ENCODE results near the gene C5orf63.

The C5orf63 gene

GRCh38 chr5:127083711-127084110, 10.4 kb upstream of the C5orf63 start:
- Histone ChIP-seq H3K9ac (ENCODE audit: low read depth, low read length, poor library complexity, severe bottlenecking) (no peak overlapping the region), H3K4me3 (ENCODE audit: low read length, poor library complexity, severe bottlenecking) (no peak overlapping the region), H3K9me2 (replicated peaks; ENCODE audit: low read depth, low read length) (no peaks in the 10 kb centered on the region), H4K20me1 (ENCODE audit: insufficient read depth, low read length, poor library complexity, severe bottlenecking) (no peaks in the 10 kb centered on the region), H3F3A (ENCODE audit: low read depth) (no peaks in the 10 kb centered on the region), H3K79me2 (ENCODE audit: insufficient read depth, low read length) (no peaks in the 10 kb centered on the region), H3K4me2 (ENCODE audit: low read depth, low read length, poor library complexity, severe bottlenecking) (no peak overlapping the region), H3K9me3 (ENCODE audit: insufficient read depth, low read depth, low read length) (no peaks in the 10 kb centered on the region), H3K36me3 (ENCODE audit: insufficient read depth, low read length) (no peaks in the 10 kb centered on the region), H2AFZ (ENCODE audit: low read length) (no peak overlapping the region), H3K4me1 (ENCODE audit: insufficient read depth, low read length, poor library complexity, severe bottlenecking) (peaks cover 6% of the 10 kb centered on the region), H3K27me3 (ENCODE audit: insufficient read depth, low read length, poor library complexity, severe bottlenecking) (no peaks in the 10 kb centered on the region)
- no peak for TF ChIP-seq EZH2phosphoT487 (IDR thresholded peaks at IDR 0.05; ENCODE audit: borderline replicate concordance)
- TF ChIP-seq, protein P1, sequence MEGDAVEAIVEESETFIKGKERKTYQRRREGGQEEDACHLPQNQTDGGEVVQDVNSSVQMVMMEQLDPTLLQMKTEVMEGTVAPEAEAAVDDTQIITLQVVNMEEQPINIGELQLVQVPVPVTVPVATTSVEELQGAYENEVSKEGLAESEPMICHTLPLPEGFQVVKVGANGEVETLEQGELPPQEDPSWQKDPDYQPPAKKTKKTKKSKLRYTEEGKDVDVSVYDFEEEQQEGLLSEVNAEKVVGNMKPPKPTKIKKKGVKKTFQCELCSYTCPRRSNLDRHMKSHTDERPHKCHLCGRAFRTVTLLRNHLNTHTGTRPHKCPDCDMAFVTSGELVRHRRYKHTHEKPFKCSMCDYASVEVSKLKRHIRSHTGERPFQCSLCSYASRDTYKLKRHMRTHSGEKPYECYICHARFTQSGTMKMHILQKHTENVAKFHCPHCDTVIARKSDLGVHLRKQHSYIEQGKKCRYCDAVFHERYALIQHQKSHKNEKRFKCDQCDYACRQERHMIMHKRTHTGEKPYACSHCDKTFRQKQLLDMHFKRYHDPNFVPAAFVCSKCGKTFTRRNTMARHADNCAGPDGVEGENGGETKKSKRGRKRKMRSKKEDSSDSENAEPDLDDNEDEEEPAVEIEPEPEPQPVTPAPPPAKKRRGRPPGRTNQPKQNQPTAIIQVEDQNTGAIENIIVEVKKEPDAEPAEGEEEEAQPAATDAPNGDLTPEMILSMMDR (conservative IDR thresholded peaks at IDR 0.05; ENCODE audit: low read length): no peak

DNA sequence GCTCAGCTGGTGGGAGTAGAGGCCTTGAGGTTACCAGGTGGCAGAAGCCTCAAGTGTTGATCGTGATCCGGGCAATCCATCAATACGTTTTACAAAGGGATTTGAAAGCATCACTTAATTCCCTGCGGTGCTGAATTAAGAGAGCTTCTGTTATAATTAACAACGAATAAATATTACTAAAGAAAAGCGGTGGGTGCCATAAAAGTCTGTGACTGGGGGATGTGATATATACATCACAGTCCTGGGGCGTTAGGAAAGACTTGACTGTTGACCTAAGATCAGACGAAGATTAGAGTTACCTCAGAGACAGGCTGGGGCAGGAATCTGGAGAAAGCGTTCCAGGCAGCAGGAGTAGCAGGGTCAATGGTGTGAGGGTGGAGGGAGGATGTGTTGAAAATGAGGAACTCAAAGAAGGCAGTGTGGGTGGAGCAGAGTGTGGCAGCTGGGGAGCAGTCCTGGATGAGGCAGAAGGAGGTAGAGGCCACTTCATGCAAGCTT, 6.7 kb upstream of the C5orf63 start:
- Histone ChIP-seq H3K9ac (ENCODE audit: low read depth, low read length, poor library complexity, severe bottlenecking) (no peak overlapping the region), H3K9me2 (replicated peaks; ENCODE audit: low read depth, low read length) (no peaks in the 10 kb centered on the region), H3K36me3 (ENCODE audit: insufficient read depth, low read length) (no peaks in the 10 kb centered on the region), H3K4me3 (ENCODE audit: low read length, poor library complexity, severe bottlenecking) (no peak overlapping the region), H3K4me2 (ENCODE audit: low read depth, low read length, poor library complexity, severe bottlenecking) (no peak overlapping the region), H3K4me1 (ENCODE audit: insufficient read depth, low read length, poor library complexity, severe bottlenecking) (no peaks in the 10 kb centered on the region), H3F3A (ENCODE audit: low read depth) (no peaks in the 10 kb centered on the region), H3K9me3 (ENCODE audit: insufficient read depth, low read depth, low read length) (no peaks in the 10 kb centered on the region), H2AFZ (ENCODE audit: low read length) (no peak overlapping the region), H3K27me3 (ENCODE audit: insufficient read depth, low read length, poor library complexity, severe bottlenecking) (no peaks in the 10 kb centered on the region), H3K79me2 (ENCODE audit: insufficient read depth, low read length) (no peaks in the 10 kb centered on the region), H4K20me1 (ENCODE audit: insufficient read depth, low read length, poor library complexity, severe bottlenecking) (no peaks in the 10 kb centered on the region)
- TF ChIP-seq, protein P1 (conservative IDR thresholded peaks at IDR 0.05; ENCODE audit: low read length): no peak
- no peak for TF ChIP-seq EZH2phosphoT487 (IDR thresholded peaks at IDR 0.05; ENCODE audit: borderline replicate concordance)

DNA sequence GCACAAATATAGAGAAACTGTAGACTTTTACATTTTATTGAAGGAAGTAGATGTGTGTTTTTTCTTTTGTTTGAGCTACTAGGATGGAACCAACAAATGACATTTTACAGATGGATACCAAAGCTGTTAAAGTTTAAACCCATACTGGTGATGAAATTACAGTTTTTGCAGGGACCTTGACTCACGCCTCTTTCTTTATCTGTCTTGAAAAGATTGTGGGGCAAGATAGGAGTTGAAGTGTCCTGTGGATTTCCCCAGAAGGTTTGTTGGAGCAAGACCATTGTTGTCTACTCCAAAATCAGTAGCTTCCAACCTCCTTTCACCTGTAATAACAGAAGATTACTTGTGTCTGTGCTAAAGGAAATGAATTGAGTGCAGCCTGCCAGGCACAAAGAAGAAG, 4.1 kb upstream of the C5orf63 start:
- no peaks in the 10 kb centered on the region for H3F3A ChIP-seq (ENCODE audit: low read depth)
- no peak overlapping the region for H3K4me2 ChIP-seq (ENCODE audit: low read depth, low read length, poor library complexity, severe bottlenecking)
- TF ChIP-seq, protein P1 (conservative IDR thresholded peaks at IDR 0.05; ENCODE audit: low read length): no peak
- TF ChIP-seq EZH2phosphoT487 (IDR thresholded peaks at IDR 0.05; ENCODE audit: borderline replicate concordance): no peak

More for the DNA sequence above, 4.1 kb upstream of the C5orf63 start:
- H3K9me2 ChIP-seq (replicated peaks; ENCODE audit: low read depth, low read length): no peaks in the 10 kb centered on the region
- H3K4me3 ChIP-seq (ENCODE audit: low read length, poor library complexity, severe bottlenecking): no peak overlapping the region
- no peak overlapping the region for H2AFZ ChIP-seq (ENCODE audit: low read length)
- no peaks in the 10 kb centered on the region for H4K20me1 ChIP-seq (ENCODE audit: insufficient read depth, low read length, poor library complexity, severe bottlenecking)
- H3K36me3 ChIP-seq (ENCODE audit: insufficient read depth, low read length): no peaks in the 10 kb centered on the region
- no peaks in the 10 kb centered on the region for H3K27me3 ChIP-seq (ENCODE audit: insufficient read depth, low read length, poor library complexity, severe bottlenecking)
- no peak overlapping the region for H3K9ac ChIP-seq (ENCODE audit: low read depth, low read length, poor library complexity, severe bottlenecking)
- no peaks in the 10 kb centered on the region for H3K4me1 ChIP-seq (ENCODE audit: insufficient read depth, low read length, poor library complexity, severe bottlenecking)
- H3K9me3 ChIP-seq (ENCODE audit: insufficient read depth, low read depth, low read length): no peaks in the 10 kb centered on the region
- H3K79me2 ChIP-seq (ENCODE audit: insufficient read depth, low read length): no peaks in the 10 kb centered on the region

Data from Loucy (cell line).